Epithelial cell of proximal tubule (primary cell): ENCODE measurements around the gene HYAL3. TPM values are rescaled to one million over a fixed set of nuclear protein-coding genes. Genes with fewer than 3 reads are reported as not detected.
"Not testable (repeated sequence)": the region's sequence is repeated elsewhere in the genome, so short reads cannot be mapped to it uniquely, and the experiment has no call there.

Experiments used
- DNase-seq: peaks from one replicate; pipeline ENCODE4 v3.0.0-alpha.2; 2011; ENCODE audit warnings: low read depth
- H3K4me3 ChIP-seq: 2 replicates; pipeline ENCODE4 v1.5.1; 2011; ENCODE audit warnings: low read depth, mild to moderate bottlenecking, low read length
- CTCF ChIP-seq: conservative IDR thresholded peaks from 2 replicates; pipeline ENCODE4 v1.5.1; 2012; ENCODE audit warnings: low read depth, mild to moderate bottlenecking, low read length
- total RNA-seq: library from RNA; depleted of rRNA; stranded (reverse); fragments of >200 nt; gene quantifications from 2 replicates; pipeline ENCODE4 v1.2.3, GENCODE V29; 2015

The HYAL3 gene
- total RNA-seq, 1 donor from 2014 or later = 7.8 TPM

DNA sequence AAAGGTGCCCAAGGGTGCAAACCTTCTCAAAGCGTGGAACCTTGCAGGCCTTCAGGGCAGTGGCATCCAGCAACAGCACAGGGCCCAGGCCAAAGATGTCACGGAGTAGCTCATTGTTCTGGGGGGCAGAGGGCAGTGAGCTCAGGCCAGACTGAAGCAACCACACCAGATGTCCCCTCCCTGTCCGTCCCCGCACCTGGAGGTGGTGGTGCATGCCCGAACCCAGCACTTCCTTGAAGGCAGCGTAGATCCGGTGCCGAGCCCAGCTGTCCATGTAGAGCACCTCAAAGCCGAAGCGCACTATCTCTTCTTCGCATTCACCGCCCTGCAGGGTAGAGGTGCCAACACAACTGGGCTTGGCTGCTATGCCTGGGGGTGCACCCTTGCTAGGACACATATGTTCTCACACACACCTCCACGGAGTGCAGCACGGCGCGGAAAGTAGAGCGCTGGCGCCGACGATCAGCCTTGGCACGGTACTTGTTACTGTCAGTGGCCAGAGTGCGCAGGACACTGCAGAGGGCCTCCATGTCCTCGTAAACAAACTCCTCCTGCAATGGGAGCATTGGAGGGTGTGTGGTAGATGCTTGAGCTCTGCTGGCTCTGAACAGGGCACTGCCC, 10.7 kb downstream of the HYAL3 start:
- DNase-seq = no peak
- TF ChIP-seq CTCF = no peak
- no peak overlapping the region for H3K4me3 ChIP-seq

- H3K4me3 ChIP-seq = no peak overlapping the region
- TF ChIP-seq CTCF = no peak
- DNase-seq = no peak
Observed at GRCh38 chr3:50287262-50287661, 11.9 kb downstream of the HYAL3 start.

DNA sequence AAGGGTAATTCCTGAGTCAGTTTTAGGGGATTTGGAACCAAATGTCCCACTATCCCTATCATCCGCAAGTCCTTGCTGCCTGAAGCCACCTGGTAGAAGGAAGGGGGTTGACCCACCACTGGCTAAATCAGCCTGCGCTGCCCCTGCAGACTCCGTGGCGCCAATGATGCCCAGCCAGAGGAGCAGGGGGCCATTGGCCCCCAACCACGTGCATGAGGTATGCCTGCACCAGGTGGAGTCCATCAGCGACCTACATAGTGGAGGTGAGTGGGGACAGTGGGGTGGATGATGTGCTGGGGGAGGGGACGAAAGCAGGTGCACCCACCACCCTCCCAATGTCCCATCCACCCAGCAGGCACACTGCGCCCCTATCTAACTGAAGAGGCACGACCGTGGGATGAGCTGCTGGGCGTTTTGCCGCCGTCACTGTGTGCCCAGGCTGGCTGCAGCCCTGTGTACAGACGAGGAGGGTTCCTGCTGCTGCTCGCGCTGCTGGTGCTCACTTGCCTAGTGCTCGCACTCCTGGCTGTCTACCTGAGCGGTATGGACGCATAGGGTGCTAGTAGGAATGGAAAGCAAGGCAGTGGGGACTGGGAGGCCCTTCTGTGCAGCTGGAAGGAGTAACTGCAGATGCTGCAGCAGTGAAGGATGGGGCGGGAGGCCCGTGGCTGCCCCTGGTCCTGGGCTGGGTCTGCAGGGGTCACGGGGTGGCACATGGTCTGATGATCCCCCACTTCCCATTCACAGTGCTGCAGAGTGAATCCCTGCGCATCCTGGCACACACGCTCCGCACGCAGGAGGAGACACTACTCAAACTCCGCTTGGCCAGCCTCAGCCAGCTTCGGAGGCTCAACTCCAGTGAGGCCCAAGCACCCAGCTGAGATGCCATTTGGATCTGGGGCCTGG, 12.6 kb downstream of the HYAL3 start:
- H3K4me3 ChIP-seq = no peak overlapping the region
- TF ChIP-seq CTCF = no peak
- no peak for DNase-seq

- H3K4me3 ChIP-seq, DNase-seq: not testable (repeated sequence)
Observed at GRCh38 chr3:50284121-50284520, 15.1 kb downstream of the HYAL3 start.

DNA sequence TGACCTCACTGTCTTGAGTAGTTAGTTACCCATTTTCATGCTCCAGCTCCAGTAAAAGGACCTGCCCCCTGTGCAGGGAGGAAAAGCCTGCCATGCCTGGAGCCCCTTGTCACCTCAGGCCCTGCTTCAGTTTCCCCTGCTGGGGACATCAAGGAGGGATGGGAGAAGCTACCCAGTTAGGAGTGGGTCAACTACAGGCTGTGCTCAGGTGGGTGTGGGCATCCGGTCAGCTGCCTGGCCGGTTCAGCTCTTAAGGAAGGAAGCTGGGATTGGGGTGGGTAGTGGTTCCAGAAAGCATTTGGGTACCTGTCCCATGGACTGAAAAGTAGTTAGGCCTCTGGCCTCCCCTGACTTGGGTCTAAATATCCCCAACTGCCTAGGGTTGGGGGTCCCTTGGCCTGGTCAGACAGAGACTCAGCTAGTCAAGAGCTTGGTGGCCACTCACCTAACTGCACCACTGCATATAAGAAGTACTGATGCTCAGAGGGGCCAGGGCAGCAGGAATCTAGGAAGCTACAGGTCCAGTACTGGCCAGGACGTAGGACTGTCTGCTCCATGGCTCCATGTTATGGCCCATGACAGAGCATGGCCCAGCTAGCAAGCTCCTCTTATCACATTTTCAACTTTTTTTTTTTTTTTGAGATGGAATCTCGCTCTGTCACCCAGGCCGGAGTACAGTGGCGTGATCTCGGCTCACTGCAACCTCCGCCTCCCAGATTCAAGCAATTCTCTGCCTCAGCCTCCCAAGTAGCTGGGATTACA, 19.8 kb downstream of the HYAL3 start:
- no peak overlapping the region for H3K4me3 ChIP-seq
- DNase-seq = no peak
- no peak for TF ChIP-seq CTCF

GRCh38 chr3:50278880-50279224, 20.4 kb downstream of the HYAL3 start, which contains the start of gene LSMEM2:
LSMEM2 (plus strand) TSS chr3:50279087; CDS start chr3:50279114, 27 bp downstream.
- no peak for TF ChIP-seq CTCF
- no peak within 1 kb of the TSS for H3K4me3 ChIP-seq
- no peak for DNase-seq
